GM19240 (cell line): Measurements from ENCODE around the gene KLK14.

ENCODE experiments used
- DNase-seq: peaks from one replicate; pipeline ENCODE4 v3.0.0; 2011; ENCODE audit warnings: low spot score; ENCODE audit not compliant: insufficient read length

KLK14 gene

GRCh38 chr19:51047031-51047335 is 35.7 kb downstream of the KLK14 start:
- DNase-seq: no peak

GRCh38 chr19:51044327-51044726 is 38.4 kb downstream of the KLK14 start:
- no peak for DNase-seq

- DNase-seq: no peak
Measured at GRCh38 chr19:51043497-51043896, 39.2 kb downstream of the KLK14 start.

GRCh38 chr19:51040151-51040550 is 42.5 kb downstream of the KLK14 start:
- DNase-seq: no peak

- DNase-seq: no peak
Measured at GRCh38 chr19:51036519-51036918, 46.2 kb downstream of the KLK14 start.

GRCh38 chr19:51034704-51035103 is 48.0 kb downstream of the KLK14 start, which contains the start of gene KLK12:
Gene KLK12, minus strand, starts transcription at chr19:51035002. Its CDS starts 381 bp downstream, at chr19:51034621.
- DNase-seq: no peak

GRCh38 chr19:51031880-51032225 is 50.8 kb downstream of the KLK14 start:
- DNase-seq: no peak

GRCh38 chr19:51031220-51031879 is 51.3 kb downstream of the KLK14 start:
- no peak for DNase-seq

GRCh38 chr19:51030631-51031030 is 52.1 kb downstream of the KLK14 start:
- DNase-seq: no peak

- DNase-seq: no peak
Measured at GRCh38 chr19:51029718-51030117, 53.0 kb downstream of the KLK14 start.
